CD1c-positive myeloid dendritic cell (primary cell): ENCODE data around the gene FGFRL1.
"Not testable (repeated sequence)": the region's sequence is repeated elsewhere in the genome, so short reads cannot be mapped to it uniquely, and the experiment has no call there.

ENCODE experiments used
- DNase-seq: peaks from one replicate; pipeline ENCODE4 v3.0.0-alpha.2; 2016; ENCODE audit errors: extremely low spot score

FGFRL1 gene

DNA sequence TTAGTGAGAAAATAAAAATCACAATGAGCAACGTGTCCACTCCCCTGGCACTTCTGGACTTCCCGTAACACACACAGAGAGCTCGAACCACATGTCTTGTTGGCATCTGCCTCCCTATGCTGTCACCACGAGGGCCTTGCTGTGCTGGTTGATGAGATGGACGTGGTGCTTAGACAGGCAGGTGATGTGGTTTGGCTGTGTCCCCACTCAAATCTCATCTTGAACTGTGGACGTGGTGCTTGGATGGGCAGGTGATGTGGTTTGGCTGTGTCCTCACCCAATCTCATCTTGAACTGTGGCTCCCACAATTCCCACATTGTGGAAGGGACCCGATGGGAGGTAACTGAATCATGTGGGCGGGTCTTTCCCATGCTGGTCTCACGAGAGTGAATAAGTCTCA lies 40.0 kb downstream of the FGFRL1 start:
- no peak for DNase-seq

DNA sequence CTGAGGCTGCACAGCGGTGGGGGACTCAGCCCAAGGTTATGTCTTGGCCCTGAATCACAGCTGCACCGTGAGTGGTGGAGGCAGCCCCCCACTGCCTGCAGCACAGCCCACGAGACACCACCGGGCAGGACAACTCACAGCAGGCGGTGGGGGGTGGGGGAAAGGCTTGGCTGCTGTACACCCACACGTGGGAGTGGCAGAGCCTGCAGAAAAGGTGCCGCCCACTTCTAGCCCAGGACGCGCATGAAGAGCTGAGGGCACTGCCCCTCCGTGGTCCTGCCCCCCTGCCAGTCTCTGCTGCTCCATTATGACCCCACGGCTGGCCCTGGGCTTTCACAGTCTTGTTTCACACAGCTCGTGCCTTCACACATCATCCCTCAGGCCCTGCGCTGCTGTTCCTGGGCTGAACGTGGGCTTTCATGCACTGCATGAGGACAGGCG lies 40.8 kb downstream of the FGFRL1 start:
- DNase-seq: no peak

DNA sequence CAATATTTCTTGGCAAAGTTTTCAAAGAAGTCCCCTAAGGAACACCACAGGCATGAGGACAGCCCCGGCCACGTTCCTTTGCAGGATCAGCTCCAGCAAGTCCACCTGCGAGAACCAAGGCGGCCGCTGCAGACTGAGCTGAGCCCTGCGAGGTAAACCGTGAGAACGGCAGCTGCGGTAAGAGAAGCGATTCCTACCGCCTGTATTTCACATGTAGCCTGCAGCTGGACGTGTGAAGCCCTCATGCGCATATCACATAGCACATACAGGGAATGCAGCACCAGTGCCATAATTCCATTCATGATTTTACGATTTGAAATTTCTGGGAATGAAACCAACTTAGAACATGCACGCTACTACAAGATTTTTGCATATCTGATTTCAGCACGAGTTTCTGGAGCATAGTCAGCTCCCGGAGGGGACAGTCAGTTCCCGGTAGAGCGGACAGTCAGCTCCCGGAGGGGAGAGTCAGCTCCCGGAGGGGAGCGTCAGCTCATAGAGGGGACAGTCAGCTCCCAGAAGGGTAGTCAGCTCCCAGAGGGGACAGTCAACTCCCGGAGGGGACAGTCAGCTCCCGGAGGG lies 41.7 kb downstream of the FGFRL1 start:
- no peak for DNase-seq

DNA sequence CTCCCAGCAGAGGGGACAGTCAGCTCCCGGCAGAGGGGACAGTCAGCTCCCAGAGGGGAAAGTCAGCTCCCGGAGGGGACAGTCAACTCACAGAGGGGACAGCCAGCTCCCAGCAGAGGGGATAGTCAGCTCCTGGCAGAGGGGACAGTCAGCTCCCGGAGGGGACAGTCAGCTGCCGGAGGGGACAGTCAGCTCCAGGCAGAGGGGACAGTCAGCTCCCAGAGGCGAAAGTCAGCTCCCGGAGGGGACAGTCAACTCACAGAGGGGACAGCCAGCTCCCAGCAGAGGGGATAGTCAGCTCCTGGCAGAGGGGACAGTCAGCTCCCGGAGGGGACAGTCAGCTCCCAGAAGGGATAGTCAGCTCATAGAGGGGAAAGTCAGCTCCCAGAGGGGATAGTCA lies 42.5 kb downstream of the FGFRL1 start:
- not testable (repeated sequence) for DNase-seq

GRCh38 chr4:1054696-1055242 lies 43.3 kb downstream of the FGFRL1 start:
- DNase-seq: not testable (repeated sequence)

GRCh38 chr4:1055243-1055701 lies 43.8 kb downstream of the FGFRL1 start:
- not testable (repeated sequence) for DNase-seq

GRCh38 chr4:1055721-1056590 lies 44.5 kb downstream of the FGFRL1 start:
- peak; percentile 76 for DNase-seq

DNA sequence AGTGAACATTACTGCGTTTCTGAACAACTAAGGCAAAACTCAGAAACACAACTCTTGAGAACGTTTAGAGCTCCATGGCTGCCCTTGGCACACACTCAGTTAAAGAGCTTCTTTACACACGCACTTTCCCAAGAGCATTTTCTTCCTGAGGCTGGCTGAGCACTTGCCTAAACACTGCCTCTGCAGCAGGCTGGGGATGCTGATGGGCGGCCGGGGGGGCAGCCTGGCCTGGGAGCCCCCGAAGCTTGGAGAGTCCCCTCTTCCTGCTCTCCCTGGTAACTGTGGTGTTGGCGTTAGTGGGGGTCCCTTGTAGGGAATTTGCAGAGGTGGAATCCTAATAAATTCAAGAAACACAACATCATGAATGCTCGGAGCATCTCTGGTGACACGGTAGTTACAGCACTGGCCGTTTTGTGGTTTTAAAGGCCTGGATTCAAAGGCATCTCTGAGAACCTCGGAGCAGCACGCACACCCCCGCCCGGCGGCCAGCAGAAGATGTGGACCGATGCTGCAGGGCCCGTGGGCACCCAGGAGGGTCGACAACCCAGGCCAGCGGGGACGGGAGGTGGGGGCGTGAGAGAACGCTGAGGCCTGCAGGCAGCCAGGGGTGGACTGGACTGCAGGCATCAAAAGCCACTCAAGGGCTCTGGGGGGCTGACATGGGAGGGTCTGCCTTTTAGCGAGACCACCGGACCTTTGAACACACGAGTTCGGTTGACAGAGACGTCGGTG lies 45.4 kb downstream of the FGFRL1 start:
- DNase-seq: no peak

GRCh38 chr4:1057403-1057745 lies 45.9 kb downstream of the FGFRL1 start:
- no peak for DNase-seq

DNA sequence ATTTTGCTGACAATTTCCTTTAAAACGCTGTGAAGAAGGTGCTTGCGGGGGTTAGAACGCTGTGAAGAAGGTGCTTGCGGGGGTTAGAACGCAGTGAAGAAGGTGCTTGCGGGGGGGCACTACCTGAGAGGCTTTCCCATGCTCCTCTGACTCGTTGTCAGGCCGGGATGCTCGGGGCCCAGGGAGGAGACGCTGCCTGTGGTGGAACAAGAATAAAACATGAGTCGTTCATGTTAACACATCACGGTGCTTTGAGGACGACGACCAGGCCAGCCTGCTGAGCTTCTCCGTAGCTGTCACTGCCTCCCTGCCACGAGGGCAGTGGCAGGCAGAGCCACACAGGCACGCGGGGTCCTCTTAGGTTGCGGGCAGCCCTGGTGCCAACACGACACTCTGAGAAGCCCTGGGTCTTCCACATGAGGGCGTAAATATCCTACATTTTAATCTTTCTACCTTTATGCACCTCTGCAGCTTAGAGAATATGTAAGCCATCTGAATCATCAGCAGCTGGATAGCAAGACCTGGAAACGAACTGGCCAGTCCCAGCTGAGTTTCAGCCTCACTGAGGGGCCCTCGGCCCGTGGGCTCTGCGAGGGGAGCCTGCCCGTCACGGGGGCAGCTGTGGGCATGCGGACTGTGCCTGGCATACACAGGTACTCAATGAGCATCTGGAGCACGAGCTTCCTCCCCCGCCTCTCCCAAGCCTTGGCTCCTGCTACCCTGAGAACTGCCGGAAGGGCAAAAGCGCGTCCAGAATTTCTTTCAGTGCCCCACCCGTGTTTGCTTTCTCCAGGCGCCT lies 47.0 kb downstream of the FGFRL1 start:
- no peak for DNase-seq

DNA sequence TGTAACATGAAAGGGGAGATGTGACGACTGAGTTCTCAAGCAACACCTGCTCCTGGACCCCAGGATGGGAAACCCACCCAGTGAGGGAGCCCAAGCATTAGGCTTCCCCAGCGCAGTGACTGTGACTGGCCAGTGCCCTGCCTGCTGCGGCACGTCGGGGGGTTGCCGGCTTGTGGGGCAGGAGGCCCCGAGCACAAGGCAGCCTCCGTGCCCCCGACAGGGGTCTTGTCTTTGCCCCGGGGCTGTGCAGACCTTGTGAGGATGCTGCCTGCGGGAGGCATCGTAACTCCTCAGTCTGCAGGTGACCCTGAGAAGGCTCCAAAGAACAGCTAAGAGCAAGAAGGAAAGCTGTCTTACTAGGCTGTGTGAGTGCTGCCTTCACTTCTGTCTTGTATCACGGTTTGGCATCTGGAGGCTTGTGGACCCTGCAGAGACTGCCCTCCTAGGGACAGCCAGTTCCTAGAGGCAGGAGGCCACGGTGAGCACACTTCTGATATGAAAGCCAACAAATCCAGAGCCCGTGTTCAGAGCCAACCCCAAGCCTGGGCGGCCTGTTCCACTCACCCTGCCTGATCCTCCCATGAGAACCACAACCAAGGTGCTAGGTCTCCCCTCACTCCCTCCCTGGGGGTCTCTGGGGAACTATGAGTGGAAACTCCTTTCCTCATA lies 47.7 kb downstream of the FGFRL1 start:
- DNase-seq: no peak

- DNase-seq: no peak
Observed at GRCh38 chr4:1060121-1060520, 48.7 kb downstream of the FGFRL1 start.

DNA sequence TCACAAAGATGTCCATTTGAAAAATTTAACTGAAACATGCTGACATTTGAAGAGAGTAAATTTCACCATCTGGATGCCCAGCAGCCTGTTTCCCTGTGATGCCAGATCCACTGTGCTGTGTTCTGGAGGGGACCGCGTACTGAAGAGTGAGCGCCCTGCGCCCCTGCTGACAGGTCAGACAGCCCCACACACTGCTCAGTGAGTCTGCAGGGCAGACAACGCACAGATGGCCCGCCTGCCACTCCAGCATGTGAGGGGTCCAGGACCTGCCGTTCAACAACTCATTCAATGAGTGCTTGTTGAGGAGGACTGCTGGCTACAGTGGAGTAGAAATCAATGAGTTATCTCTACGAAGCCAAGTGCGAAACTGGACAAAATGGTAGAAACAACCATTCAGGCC lies 49.2 kb downstream of the FGFRL1 start:
- no peak for DNase-seq

DNA sequence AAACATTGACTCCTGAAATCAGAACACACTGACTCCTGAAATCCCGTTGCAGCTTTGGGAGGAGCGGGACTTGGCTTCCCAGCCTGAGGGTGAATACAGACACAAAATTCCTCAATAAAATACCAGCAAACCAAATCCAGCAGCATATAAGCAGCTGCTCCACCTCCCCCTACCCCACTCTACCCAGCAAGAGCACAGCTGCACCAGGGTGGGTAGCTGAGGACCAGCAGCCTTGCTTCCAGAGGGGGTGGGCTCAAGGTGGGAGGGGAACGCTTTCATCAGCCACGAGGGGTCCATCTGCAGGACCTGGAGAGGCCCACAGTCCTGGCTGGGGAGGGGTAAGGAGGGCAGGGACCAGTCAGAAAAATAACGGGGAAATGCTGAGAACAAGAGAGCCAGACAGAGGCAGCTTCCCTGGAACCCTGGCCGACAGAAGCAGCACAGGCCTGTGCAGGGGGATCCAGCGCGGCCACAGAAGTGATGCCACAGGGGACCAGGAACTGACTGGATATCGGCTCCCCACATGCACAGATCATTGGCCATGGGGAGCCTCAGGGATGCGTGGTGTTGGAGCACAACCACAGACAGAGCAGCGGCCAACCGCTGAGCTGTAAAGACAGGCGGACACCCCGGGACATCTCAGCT lies 49.8 kb downstream of the FGFRL1 start:
- no peak for DNase-seq

- DNase-seq: no peak
Observed at GRCh38 chr4:1061760-1062159, 50.3 kb downstream of the FGFRL1 start.

DNA sequence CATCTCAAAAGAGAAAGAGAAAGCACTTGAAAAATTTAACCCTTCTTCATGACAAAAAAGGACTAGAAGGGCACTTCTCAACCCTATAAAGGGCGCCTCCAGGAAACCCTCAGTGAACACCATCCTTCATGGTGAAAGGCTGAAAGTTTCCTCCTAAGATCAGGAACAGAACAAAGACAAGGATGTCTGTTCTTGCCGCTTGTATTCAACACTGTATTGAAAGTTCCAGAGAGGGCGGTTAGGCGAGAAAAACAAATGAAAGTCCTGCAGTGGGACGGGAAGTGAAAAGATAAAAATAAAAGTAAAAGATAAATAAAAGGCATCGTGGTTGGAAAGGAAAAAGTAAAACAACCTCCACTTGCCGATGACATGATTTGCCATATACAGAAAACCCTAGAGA lies 51.0 kb downstream of the FGFRL1 start:
- DNase-seq: no peak

- no peak for DNase-seq
Observed at GRCh38 chr4:1065732-1066131, 54.3 kb downstream of the FGFRL1 start.

DNA sequence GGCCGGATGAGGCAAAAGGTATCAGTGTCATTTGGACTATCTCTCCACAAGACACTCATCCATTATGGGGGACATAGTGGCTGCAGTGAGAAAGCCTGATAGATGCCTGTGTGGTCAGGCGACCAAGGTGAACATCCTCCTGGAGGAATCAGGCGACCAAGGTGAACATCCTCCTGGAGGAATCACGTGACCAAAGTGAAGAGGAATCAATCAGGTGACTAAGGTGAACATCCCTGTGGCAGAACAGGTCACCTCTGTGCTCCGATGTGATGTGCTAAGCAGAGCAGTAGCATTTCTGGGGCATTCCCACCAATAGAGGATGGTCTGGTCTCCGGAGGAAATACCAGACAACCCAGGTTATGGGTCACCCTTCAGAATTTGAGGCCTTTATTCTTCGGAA lies 58.0 kb downstream of the FGFRL1 start:
- no peak for DNase-seq

- peak; percentile 59 for DNase-seq
Observed at GRCh38 chr4:1072830-1073446, 61.5 kb downstream of the FGFRL1 start.

DNA sequence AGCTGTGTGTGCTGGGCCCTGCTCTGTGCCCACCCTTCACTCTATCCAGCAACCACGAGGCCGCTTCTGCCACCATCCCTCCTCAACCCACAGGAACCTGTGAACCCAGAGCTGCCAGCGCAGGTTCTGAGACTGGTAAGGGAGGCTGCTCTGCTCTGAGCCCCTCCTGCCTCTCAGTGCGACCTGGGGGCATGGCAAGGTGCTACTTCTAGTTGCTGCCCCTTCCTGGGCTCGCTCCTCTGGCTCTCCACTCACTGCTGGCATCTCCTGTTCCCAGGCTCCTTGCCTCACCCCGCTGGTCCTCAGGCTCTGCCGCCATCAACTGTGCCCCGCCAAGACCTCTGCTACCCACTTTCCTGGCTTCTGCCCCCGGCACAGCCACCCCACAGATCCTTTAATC lies 62.7 kb downstream of the FGFRL1 start:
- DNase-seq: no peak
